CD4-positive, alpha-beta T cell treated with Interleukin-2 at 100 ng/mL for 4 hours (primary cell): ENCODE results near the gene RMDN2.

Experiments used
- DNase-seq: peaks from one replicate; pipeline ENCODE4 v3.0.0-alpha.2; 2020; ENCODE audit warnings: low spot score

The RMDN2 gene

GRCh38 chr2:38045811-38046210 lies 120.7 kb downstream of the RMDN2 start:
- no peak for DNase-seq

DNA sequence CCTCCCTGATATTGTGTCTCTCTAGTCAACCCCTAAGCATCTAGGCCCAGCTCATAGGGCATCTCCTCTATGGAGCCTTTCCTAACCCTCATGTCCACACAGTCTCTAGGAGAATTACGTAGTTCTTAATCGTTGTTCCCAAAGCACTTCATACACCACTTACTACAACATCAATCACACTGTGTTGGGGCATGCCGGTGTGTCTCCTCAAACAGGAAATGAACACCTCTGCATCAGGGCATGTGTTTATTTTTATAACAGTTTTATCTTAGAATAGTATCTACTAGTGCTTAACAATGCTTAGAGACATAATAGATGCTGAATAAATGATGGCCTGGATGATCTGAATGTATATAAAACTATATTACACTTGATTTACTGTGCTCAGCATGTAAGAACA lies 131.1 kb downstream of the RMDN2 start:
- DNase-seq, result no peak

GRCh38 chr2:38057651-38058410 lies 132.7 kb downstream of the RMDN2 start:
- no peak for DNase-seq

DNA sequence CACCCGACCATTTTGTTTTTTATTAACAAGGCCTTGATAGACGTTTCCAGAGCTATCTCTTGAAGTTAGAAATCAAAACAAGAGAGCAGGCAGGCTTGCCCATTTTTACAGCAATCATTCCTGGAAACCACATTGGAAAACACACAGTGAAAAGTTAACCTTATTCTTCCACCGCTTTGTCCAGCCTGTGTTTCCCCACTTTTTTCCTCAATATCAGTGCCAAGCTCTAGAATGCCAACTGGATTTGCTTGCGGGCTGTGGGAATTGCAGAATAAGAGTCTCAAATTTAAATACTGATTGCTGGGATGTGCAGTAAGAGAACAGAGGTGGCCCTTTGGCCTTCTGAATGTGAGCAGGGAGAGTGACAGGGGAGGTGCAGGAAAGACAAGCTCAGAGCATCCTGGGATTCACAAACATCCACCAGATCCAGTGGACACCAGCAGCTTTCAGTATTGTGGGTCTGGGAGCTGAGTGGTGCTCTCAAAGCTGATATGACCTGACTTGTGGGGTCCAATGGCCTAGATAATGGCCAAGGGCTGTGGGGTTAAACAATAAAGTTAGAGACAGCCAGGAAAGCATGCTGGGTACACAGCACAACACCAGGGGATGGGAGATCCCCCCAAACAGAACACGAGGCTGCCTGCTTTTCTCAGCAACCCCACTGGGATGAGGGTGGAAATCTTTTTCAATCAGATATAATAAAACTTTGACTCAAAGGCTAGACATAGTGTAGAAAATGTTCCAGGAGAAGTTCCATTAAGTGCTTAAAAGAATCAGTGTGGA lies 135.3 kb downstream of the RMDN2 start:
- no peak for DNase-seq

DNA sequence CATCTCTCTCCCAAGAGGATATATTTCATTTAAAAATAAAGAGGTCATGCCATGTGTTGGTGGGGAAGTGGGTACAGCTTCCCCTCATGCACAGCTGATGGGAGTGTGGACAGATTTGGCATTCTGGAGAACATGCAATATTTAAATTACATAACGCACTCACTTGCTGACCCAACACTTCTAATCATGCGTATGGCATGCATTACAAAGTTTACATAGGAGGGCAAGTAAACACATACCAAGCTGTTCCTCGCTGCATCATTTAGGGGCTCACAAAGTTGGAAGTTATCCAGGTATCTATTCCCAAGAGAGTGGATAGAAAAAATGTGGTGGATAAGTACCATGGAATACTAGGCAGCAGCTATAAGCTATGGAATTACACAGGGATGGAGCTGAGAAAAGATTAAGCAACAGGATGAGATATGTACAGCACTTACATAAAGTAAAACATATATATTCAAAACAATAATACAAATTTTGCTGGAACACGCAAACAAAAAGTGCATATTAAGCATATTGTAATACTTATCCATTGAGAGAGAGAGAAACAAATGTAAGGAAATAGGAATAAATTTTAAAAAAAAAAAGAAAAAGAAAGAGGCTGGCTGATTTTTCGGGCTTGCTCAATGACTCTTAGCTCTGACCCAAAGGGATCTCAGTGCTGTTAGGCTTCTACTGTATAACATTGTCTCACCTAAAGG lies 139.9 kb downstream of the RMDN2 start:
- DNase-seq, result no peak

GRCh38 chr2:38065502-38066135 lies 140.5 kb downstream of the RMDN2 start:
- DNase-seq, result no peak

DNA sequence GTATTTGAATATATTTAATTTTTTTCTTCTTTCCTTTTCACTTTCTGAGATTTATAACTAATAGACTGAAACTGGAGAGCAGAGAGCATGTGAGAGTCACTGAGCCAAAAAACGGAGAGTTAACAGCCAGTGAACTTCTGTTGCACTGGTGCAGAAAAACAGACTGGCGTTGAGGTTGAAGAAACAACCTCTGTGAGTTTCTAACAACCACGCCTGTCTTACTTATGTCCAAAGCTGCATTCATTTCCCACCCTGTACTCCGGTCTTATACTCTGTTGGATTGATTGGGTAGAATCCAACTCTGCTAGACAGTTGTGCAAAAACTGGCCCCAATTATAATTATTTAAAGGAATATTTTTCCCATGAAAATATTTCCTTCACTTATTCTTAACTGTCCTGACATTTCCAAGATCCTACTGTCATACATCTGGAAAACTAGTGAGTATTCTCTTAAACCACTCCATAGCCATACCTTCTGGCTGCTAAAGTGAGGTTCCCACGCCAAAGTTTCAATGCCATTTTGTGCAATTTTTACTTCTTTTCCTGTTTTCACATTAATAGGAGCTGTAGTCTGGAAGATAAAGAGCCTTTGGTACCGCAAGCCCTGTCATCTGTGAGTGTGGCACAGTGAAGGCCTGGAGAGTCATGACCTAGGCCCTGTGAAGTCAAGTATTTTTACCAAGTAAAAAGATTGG lies 141.5 kb downstream of the RMDN2 start:
- no peak for DNase-seq
